ENCODE data around the gene S100A2.
"Not testable (repeated sequence)": the region's sequence is repeated elsewhere in the genome, so short reads cannot be mapped to it uniquely, and the experiment has no call there.

The S100A2 gene

DNA sequence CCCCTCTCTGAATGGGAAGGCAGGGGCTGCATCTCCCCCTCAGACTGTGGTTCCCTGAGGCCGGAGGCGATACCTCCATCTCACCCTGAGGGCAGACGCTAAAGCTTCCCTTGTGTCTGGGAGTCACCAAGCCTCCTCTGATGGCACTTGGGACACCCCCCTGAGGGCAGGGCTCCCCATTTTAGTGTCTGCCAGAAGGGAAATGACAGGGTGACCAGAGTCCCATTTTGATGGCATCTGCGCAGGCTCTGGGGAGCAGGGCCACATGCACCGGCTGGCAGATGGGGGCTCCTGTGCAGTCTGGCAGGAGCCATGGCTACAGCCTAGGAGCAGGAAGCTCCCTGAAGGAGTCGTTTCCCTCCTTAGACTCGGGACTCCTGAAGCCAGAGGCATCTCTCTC, 1.7 kb downstream of the S100A2 start:
- DNase-seq (ENCODE audit: low spot score), result no peak

DNA sequence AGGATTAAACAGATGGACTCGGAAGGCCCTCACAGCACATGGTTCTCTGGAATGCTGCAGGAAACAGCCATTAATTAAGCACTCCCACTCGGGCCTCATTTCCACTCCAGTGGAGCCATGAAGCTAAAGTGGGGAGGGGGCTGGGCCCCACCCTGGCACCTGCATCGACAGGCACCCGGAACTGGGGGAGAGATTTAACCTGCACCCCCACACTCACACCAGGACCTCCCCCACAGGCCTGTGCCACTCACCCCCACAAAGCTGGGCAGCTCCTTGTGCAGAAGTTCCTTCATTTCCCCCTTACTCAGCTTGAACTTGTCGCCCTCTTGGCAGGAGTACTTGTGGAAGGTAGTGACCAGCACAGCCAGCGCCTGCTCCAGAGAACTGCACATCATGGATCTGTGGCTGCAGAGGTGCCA, 2.2 kb downstream of the S100A2 start:
- no peak for DNase-seq (ENCODE audit: low spot score)

DNA sequence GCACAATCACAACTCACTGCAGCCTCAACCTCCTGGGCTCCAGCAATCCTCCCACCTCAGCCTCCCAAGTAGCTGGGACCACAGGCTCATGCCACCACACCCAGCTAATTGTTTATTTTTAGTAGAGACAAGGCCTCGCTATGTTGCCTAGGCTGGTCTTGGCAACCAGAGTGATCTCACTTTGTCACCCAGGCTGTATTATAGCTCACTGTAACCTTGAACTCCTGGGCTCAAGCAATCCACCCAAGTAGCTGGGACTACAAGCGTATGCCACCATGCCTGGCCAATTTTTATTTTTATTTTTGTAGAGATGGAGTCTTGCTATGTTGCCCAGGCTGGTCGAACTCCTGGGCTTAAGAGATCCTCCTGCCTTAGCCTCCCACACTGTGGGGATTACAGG, 3.6 kb downstream of the S100A2 start:
- DNase-seq (ENCODE audit: low spot score), result not testable (repeated sequence)

DNA sequence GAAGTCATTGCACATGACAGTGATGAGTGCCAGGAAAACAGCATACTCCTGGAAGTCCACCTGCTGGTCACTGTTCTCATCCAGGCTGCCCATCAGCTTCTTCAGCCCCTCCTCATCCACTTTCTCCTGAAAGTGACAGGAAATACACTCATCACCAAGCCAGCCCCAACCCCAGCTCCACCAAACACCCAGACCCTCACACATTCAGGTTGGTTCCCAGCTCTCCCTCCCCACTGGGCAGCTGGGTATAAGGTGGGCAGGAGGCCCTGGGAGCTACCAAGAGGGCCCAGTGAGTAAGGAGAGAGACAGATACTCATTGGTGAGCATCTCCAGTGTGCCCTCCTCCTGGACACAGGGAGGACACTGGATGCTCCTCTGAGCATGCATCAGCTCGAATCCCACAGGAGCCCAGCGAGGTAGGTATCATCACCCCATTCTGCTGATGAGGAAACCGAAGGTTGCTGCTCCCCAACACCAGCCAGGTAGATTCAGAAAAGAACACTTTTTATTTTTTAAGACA, 4.1 kb downstream of the S100A2 start:
- DNase-seq (ENCODE audit: low spot score), result no peak

DNA sequence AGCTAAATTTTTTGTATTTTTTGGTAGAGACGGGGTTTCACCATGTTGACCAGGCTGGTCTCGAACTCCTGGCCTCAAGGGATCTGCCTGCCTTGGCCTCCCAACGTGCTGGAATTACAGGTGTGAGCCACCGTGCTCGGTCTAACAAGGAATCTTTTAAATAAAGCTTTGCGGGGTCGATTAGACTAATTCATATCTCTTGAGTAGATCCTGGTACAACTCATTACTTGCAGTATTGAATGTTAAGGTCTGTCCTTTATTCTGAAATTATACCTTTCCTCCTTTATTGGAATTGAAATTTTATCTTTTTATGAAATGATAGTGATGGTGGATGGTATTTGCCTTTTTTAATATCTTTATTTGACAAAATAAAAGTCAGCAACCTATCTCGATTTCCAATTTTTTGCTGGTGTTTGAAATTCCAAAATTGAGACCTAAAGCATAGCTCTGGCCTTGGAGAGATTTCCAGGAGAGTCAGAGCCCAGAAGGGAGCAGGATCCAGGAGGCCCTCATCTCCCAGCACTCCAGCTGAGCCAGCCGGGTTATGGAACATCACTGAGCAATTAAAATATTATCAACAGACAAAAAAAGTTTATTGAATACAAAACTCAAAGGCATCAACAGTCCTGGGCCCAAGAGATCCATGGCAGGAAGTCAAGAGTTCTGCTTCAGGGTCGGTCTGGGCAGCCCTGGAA, 4.7 kb downstream of the S100A2 start:
- DNase-seq (ENCODE audit: low spot score), result no peak

DNA sequence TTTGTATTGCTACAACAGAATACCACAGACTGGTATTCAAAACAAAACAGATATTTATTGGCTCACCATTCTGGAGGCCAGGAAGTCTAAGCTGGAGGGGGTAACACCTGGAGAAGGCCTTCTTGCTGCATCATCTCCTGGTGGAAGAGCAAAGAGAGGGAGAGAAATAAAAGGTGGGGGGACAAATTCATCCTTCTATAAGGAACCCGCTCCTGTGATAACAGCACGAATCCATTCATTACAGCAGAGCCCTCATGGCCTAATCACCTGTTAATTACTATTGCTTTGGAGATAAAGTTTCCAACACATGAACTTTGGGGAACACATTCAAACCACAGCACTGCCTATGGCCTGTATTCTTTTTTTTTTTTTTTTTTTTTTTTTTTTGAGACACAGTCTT, 5.4 kb downstream of the S100A2 start:
- DNase-seq (ENCODE audit: low spot score), result no peak

DNA sequence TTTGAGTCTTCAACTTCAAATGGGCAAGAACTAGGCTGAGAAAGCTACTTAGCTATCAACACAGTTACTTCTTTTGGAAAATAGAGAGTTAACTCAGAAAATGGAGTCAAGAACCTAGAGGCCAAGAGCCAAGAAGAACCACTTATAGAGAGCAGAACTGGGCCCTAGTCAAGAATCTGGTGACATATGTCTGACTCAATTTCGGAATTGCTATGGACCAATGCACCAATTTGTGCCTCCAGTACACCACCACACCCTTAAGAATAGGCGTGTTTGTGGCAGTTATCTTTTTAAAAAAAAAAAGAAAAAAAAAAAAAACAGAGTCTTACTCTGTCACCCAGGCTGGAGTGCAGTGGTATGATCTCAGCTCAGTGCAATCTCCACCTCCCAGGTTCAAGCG, 7.8 kb downstream of the S100A2 start:
- no peak for DNase-seq (ENCODE audit: low spot score)

DNA sequence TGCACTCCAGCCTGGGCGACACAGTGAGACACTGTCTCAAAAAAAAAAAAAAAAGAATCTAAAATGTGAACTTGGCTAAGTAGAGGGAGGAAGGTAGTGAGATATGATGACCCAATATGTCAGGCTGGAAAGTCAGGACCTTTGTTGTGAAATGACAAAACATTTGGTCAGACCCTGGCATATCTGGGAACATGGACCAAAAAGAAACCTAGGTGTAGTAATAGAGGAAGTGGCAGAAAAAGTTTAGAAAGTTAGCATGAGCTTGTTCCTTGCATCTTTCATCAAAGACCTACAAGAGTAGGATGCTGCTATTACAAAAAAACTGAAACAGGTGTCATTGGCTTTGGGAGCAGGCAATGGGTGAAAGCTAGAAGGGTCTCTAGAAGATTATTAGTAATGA, 9.3 kb downstream of the S100A2 start:
- no peak for DNase-seq (ENCODE audit: low spot score)

DNA sequence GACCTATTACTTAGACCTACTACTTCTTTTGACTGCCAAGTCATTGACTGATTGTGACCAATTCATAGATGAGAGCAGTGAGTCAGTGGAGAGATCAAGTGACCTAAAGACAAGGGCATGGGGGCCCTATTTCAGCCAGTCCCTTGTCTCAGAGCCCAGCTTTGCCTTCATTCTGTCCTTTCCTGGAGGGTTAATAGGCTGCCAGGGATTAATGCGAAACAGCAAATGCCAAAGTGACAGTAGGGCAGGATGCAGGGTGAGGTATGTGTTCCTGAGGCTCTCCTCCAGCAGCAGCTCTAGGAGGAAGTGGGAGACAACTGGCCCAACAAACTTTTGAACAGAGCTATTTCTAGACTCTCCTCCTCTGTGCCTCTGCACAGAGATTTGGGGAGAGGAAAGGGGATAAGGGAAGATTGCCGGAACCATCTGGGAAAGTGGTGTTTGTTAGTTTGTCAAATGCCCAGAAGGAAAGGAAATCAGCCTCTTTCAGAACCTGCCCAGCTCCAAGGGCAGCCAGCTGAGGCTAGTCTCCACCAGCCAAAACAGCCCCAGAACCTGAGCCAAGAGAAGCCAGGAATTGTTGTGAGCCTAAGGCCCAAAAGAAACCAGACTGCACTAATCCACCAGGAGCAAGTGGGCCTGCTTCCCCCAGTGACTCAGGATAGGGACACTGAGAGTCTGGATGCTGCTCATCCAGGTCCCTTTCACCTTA, 11.7 kb downstream of the S100A2 start:
- peak; percentile 50 for DNase-seq (ENCODE audit: low spot score)

DNA sequence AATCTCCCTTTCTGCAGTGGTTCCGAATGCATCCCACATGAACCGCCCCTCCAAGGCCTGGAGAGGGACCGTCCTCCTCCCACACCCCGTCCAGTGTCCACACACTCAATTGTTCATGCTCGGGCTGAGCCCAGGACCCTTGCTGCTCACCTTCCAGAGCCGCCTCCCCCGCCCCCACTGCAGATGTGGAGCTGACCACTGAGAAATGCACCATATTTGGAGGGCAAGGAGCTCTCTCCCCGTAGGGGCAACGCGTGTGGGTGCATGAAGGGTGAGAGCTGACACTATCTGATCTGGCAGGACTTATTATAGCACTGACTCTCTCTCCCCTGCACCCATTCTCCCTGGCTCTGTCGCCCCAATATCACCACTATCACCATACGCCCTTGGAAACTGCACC, 12.5 kb downstream of the S100A2 start:
- DNase-seq (ENCODE audit: low spot score), result no peak

DNA sequence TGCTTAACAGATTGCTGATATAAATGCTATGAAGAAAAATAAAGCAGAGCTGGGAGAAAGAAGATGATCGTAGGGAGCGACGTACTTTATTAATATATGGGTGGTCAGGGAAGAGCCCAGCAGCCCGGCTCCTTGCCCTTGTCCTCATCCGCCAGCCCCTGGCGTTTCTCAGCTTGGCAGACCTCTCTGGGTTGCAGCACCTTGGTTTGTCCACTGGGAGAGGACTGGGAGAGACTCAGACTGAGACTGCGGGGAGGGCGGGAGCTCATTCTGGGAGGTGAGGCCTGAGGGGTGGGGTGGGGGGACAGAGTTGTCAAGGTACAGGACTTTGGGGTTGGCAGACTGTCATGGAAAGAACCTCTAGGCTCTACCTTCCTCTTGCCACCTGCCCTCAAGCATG, 13.3 kb downstream of the S100A2 start:
- no peak for DNase-seq (ENCODE audit: low spot score)

DNA sequence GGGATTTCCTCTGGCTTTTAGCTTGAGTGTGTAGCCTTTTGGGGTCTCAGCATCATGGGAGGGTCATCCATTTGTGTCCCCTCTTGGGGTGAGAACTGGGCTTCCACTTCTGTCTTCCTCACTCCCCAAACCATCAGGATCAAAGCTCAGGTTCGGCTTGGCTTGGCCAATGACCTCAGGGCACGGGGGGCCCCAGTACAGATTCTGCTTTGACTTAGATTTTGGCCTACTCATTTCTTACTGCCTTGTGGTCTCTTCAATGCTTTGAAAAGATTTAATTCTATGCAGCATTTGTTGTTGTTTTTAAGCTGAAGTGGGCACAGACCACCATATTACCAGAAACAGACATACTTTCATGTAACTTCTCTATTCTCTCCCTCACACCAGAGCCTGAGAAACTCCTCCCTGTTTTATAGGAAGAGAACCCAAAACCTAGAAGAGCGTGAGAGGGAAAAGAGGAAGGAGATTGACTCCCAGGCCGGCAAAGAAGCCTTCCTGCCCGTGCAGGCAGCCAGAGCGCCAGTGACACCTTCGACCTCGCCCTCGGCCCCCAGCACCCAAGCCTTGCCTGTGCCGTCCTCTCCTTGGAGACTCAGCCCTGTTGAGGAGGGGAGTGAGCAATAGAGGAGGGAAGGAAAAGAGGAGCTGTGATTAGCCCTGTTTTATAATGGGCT, 14.7 kb downstream of the S100A2 start:
- DNase-seq (ENCODE audit: low spot score), result no peak

DNA sequence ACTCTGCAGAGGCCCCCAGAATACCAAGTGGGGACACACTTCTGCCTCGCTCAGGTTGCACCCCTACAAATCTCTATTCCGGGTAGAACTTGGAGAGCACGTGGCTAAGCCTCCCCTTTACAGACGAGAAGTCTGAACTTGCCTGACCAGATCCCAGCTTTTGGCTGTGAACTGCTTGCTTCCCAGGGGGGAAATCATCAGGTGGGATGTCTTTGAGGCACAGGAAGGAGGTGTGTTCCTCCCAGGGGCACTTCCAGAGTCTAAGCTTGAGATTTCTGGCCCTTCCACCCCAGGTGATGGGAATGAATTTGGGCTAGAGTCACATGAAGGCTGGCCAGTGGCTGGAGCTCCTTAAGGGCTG, 15.3 kb downstream of the S100A2 start:
- DNase-seq (ENCODE audit: low spot score), result no peak

DNA sequence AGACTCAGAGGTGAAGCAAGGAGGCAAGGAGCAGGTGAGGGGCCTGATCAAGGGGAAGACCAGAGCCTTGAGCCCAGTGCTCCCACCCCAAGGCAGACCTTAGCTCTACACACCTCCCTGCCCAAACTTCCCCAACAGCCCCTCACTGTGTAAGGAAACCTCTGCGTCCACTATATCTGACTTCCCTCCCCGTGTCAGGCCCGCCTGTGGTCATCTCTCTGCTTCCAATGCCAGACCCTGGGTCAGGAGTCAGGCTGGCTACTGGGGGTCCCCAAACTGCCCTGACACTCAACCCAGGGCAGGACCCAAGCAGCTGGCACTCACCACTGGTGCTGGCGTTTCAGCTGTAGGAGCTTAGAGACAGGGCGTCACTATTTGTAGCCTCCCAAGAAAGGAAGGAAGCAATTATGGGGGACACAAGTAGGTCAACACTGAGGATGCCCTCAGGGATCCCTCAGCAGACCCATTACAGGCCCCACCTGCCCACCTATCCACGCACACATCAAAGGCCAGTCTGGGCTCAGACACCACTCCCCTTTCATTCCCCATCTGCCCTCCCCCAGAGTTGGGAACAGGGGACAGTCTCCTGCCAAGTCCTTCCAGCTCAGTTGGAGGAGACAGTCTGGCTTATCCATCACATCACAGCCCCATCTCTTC, 15.8 kb downstream of the S100A2 start:
- DNase-seq (ENCODE audit: low spot score), result no peak

DNA sequence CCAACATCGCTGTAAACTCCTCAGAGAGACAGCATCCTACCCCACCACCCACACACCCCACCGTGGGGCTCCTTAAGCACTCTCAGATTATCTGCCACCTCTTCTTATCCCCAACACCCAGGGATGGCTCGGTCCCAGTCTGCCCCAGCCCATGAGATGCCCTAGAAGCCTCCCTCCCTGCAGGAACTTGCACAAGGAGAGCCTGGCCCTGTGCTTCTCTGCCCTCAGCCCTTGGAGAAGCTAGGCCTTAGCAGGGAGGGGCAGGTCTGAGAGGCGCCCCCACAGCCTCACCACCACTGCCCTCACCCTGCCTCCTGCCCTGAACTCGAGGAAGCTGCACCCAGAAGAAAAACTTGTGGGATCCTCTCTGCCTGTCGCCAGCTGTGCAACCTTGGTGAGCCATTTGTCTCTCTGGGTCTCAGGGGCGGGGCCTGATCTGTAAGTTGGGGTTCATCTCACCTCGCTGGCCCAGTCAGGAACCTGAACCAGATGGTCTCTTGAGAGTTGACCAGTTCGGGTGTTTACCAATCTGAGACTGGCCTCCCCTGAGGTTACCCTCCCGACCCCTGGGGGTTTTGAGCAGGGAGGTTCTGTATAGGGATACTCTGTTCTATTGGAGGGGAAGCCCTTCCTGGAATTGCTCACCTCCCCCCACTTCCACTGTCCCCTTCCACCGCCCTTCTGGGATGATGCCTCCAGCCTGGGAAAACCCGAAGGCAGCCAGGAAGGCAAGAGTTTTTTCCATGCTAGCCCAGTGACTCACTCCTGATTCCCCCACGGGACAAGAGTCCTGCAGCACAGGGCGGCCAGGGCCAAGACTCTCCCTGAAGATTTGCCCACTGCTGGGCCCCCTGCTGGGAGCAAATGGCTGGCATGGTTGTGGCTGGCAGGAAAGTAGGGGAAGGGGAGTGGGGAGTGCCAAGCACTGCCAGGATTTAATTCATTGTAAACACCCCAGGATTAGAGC, 16.6 kb downstream of the S100A2 start, which contains the start of gene S100A3:
Gene S100A3 (minus strand): TSS at position 537 of the 967 bp plus-strand sequence. CDS start 773 bp downstream, outside the sequence.
- peak; percentile 91 for DNase-seq (ENCODE audit: low spot score)

DNA sequence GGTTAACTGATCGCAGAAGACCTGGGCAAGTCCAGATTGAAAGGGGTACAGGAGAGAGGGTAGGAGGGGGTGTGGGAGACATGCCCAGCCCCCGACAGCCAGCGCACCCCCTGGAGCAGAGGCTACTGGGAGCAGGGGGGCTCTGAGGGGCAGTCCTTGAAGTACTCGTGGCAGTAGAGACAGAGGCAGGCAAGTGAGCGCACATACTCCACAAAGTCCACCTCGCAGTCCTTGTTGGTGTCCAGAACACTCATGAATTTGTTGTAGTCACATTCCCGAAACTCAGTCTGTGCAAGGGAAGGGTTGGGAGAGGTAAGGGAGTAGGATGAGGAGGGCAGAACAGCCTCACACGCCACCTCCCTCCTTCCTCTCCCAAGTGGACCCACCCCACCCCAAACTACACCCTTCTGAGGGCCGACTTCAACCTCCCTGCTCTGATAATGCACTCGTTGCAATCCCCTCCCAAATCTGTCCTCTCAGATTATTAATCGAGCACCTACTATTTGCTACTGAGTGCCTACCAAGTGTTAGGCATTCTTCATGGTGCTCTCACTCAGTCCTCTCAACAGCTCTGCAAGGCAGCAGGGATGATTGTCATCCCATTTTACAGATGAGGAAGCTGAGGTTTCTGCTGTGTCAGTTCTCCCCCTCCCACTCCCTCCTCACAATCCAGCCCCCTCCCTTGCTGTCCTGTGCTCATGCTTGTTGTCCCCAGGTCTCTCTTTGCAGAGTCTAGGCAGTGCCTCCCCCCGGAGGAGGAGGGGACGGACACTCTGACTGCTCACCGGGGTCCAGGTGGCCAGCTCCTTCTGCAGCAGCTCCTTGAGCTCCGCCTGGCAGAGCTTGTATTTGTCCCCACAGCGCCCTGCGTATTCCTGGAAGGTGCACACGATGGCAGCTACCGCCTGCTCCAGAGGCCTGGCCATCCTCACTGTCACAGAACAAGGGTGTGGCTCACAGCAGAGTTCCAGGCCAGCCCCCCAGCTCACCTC, 17.8 kb downstream of the S100A2 start:
- no peak for DNase-seq (ENCODE audit: low spot score)

DNA sequence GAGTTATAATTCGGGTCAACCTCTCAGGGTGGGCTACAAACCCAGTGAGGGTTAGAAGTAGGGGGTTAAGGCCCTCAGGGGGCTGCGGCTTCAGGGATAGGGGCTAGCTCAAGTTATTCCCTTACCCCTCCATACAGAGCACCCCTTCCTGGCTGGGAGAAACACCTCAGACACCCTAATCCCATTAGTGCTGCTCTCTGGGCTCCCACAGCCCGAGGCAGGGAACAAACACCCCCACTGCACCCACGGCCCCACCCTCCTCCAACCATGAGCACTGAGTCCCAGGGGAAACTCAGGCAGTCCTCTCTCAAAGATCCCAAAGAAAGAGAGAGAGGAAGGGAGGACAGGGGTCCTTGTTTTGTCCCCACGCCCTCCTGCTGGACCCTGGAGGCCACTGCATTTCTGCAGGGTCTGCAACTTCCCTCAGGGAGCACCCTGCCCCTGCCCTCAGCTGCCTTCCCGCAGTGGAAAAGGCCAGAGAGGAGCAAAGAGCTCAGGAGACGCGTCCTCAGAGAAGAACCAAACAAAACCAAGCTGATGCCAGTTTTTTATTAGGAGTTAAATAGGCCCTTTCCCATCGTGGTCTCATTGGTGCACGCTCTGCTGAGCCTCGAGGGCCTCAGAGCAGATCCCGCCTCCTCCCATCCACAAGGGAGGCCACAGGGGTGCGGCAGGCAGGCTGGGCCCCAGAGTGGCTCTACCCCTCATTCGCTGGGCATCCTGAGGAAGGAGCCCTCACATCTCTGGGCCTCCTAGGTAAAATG, 18.7 kb downstream of the S100A2 start:
- DNase-seq (ENCODE audit: low spot score), result no peak

DNA sequence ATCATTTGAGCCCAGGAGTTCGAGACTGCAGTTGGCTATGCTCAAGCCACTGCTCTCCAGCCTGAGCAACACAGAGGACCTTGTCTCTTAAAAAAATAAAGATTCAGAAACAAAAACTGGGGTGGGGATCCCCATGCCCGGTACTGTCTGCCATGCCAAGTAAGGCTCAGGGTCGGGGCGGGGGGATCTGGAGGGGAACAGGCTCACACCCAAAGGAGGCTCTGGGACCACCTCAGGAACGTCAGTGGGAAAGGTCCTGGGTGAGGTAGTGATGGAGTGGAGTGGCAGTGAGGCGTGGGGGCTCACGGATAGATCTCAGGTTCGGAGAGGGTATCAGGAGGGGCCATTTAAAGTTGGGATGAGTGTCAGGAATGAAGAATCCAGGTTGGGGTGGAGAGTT, 19.3 kb downstream of the S100A2 start:
- DNase-seq (ENCODE audit: low spot score), result no peak
